ENCODE results near the gene GLT6D1. TPM values are rescaled to one million over a fixed set of nuclear protein-coding genes. Genes with fewer than 3 reads are reported as not detected.
A peak's percentile ranks its signal among the peaks of the same experiment; 100 is the strongest.
"Not testable (repeated sequence)": the region's sequence is repeated elsewhere in the genome, so short reads cannot be mapped to it uniquely, and the experiment has no call there.

Gene GLT6D1
- total RNA-seq, 6 experiments from 2014 or later = not detected

DNA sequence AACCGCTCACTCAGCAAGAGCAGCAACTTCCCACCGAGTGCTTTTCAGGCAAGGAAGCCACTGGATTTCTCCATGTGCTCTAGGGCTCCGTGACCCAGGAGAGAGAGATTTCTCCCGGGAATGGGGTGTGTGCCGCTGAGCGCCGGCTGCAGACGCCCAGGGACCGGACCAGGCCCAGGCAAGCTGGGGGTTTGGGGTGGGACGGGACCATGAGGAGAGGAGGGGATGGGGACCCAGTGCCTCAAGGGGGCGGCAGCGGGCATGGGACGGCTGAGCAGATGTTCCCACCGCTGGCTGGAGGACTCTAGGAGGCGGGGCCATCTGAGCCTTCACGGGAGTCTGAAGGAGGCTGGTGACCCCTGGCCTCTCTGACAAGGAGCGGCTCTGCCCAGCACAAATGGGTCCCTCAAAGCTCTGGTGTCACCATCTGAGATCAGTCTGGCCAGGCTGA lies 32.3 kb upstream of the GLT6D1 start:
- DNase-seq (peak in 1 of 3 donors; percentile 29), ATAC-seq (no peak)
- 46% methylated on average over 6 of the region's 17 CpGs for WGBS (ENCODE audit: insufficient coverage, low coverage, low lambda C conversion rate, missing lambda C conversion rate)

DNA sequence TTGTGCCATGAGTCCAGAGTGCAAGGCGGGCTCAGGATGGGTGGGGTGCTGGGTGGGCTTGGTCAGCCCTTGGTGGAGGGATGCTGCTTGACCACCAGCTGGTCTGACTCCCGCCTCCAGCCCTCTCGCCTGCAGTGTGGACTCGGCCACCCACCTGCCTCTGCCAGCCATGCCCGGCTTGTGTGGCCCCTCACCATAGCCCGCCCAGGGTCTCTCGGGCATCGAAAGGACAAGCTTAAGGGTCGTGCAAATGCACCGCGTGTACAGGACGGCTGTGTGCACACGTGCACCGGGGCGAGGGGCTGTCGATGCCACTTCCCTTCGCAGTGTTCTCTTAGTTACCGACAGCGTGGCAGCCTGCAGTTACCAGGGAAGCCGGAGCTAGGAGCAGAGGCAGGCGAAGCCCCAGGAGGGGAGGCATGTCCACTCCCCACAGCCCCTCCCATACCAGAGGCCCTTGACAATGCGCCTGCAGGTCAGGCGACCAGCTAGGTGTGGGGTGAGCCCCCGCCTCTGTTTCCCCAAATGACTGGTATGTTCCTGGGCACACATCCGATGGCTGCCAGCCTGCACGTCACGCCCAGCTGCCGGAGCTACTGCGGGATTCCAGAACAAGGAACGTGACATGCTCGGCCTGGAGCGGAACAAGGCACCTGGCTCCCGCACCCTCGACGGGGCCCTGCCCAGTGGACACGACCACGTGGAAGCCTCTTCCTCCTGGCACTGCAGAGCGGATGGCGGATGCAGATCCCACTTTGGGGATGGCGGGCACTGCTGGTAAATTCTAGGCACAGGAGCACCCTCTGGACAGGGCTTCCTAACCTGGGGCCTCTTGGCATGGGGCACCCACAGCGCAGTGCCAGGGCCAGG lies 31.6 kb upstream of the GLT6D1 start:
- Histone ChIP-seq H3K27ac (no peak overlapping the region), H3K4me1 (no peaks in the 10 kb centered on the region), H3K4me3 (no peak overlapping the region), H3K27me3 (no peaks in the 10 kb centered on the region), H3K36me3 (no peaks in the 10 kb centered on the region), H3K9me3 (no peaks in the 10 kb centered on the region)
- DNase-seq (peak in 2 of 3 donors; percentile 38 to 49), ATAC-seq (no peak)
- 13% methylated on average over 3 of the region's 41 CpGs for WGBS (ENCODE audit: insufficient coverage, low coverage, low lambda C conversion rate, missing lambda C conversion rate)
- intact Hi-C loops (cut with DNase I) = no loop called here
- TF ChIP-seq, protein P1, sequence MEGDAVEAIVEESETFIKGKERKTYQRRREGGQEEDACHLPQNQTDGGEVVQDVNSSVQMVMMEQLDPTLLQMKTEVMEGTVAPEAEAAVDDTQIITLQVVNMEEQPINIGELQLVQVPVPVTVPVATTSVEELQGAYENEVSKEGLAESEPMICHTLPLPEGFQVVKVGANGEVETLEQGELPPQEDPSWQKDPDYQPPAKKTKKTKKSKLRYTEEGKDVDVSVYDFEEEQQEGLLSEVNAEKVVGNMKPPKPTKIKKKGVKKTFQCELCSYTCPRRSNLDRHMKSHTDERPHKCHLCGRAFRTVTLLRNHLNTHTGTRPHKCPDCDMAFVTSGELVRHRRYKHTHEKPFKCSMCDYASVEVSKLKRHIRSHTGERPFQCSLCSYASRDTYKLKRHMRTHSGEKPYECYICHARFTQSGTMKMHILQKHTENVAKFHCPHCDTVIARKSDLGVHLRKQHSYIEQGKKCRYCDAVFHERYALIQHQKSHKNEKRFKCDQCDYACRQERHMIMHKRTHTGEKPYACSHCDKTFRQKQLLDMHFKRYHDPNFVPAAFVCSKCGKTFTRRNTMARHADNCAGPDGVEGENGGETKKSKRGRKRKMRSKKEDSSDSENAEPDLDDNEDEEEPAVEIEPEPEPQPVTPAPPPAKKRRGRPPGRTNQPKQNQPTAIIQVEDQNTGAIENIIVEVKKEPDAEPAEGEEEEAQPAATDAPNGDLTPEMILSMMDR (IDR thresholded peaks at IDR 0.05) = no peak
- no peak for TF ChIP-seq POLR2A (IDR thresholded peaks at IDR 0.05)

More for the DNA sequence above, 32.3 kb upstream of the GLT6D1 start:
- Histone ChIP-seq H3K27me3 (no peaks in the 10 kb centered on the region), H3K4me1 (no peaks in the 10 kb centered on the region), H3K27ac (no peak overlapping the region), H3K9me3 (no peaks in the 10 kb centered on the region), H3K4me3 (no peak overlapping the region), H3K36me3 (no peaks in the 10 kb centered on the region)
- TF ChIP-seq, protein P1 (IDR thresholded peaks at IDR 0.05) = no peak
- TF ChIP-seq POLR2A (IDR thresholded peaks at IDR 0.05) = no peak
- intact Hi-C loops (cut with DNase I) = no loop called here

DNA sequence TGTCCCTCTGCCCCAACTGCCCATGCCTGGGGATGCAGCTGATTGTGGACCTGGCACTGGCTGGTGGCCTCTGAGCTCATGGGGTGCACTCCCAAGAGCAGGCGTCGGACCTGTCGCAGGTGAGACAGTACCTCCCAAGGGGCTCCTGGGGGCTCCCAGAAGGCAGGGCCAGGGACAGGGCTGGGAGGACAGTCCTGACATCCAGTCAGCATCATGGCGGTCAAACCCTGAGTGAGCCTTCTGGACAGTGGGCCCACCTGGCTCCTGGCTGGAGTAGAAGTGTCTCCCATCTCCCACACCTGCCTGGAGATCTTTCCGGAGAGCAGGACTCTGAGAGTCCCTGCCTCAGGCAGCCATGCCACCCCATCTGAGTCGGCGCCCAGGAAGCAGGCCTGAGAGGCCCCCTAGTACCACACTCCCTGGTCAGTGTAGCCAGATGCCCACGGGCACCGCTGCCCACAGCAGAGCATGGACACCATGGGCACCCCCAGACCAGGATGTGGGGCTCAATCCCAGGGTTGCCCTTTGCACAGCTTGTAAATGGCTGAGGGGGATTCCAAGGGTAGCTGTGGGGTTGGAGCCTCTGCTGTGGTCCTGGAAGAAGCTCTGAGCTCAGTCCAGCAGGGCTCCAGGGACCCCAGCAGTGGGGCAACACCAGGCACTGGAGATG lies 30.4 kb upstream of the GLT6D1 start:
- DNase-seq (peak in 2 of 3 donors; percentile 34 to 39), ATAC-seq (no peak)
- H3K4me1 ChIP-seq = no peaks in the 10 kb centered on the region
- no CpG with 5 or more reads among the region's 9 CpGs for WGBS (ENCODE audit: insufficient coverage, low coverage, low lambda C conversion rate, missing lambda C conversion rate)
- no peaks in the 10 kb centered on the region for H3K36me3 ChIP-seq
- TF ChIP-seq, protein P1 (IDR thresholded peaks at IDR 0.05) = no peak
- no peak for TF ChIP-seq POLR2A (IDR thresholded peaks at IDR 0.05)
- H3K9me3 ChIP-seq = no peaks in the 10 kb centered on the region
- H3K27ac ChIP-seq = no peak overlapping the region
- no peaks in the 10 kb centered on the region for H3K27me3 ChIP-seq
- H3K4me3 ChIP-seq = no peak overlapping the region
- intact Hi-C loops (cut with DNase I) = no loop called here

DNA sequence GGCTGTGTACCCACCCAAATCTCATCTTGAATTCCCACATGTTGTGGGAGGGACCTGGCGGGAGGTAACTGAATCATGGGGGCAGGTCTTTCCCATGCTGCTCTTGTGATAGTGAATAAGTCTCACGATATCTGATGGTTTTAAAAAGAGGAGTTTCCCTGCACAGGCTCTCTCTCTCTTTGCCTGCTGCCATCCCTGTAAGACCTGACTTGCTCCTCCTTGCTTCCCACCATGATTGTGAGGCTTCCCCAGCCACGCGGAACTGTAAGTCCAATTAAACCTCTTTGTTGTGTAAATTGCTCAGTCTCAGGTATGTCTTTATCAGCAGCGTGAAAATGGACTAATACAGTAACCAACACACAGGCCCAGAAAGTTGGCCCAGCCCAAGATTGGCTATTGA lies 29.7 kb upstream of the GLT6D1 start:
- DNase-seq; H3K36me3 ChIP-seq; H3K27ac ChIP-seq; H3K9me3 ChIP-seq; H3K27me3 ChIP-seq; H3K4me1 ChIP-seq; ATAC-seq; H3K4me3 ChIP-seq; intact Hi-C loops (cut with DNase I): not testable (repeated sequence)
- 62% methylated on average over 5 of the region's 5 CpGs for WGBS (ENCODE audit: insufficient coverage, low coverage, low lambda C conversion rate, missing lambda C conversion rate)

DNA sequence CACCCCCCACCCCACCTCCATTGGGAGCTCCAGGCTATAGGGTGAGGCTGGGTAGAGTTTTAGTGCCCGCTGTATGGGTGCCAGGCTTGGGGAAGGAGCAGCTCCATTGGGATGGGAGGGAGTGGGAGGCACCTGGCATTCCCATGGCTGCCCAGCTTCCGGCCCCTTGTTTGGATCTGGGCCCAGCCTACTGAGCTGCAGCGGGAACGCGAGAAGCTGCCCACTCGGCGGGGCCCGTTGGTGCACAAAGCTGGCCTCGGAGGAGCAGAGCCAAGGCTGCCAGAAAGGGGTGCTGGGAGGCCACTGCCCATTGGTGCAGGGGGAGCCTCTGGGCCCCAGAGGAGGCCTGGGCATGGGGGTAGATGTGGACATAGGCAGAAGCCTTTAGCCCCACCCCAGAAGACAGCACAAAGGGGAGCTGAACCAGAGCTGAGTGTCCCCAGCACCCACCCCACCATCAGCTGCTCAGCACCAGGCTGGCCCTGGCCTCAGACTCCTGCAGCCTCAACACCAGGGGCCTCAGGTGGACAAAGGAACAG lies 28.2 kb upstream of the GLT6D1 start:
- Histone ChIP-seq H3K9me3 (no peaks in the 10 kb centered on the region), H3K27ac (no peak overlapping the region), H3K27me3 (no peaks in the 10 kb centered on the region), H3K36me3 (no peaks in the 10 kb centered on the region), H3K4me1 (no peaks in the 10 kb centered on the region), H3K4me3 (no peak overlapping the region)
- ATAC-seq (no peak), DNase-seq (peak in 1 of 3 donors; percentile 22)
- intact Hi-C loops (cut with DNase I) = no loop called here
- TF ChIP-seq, protein P1 (IDR thresholded peaks at IDR 0.05) = no peak
- no peak for TF ChIP-seq POLR2A (IDR thresholded peaks at IDR 0.05)
- WGBS (ENCODE audit: insufficient coverage, low coverage, low lambda C conversion rate, missing lambda C conversion rate) = no CpG with 5 or more reads among the region's 9 CpGs
